K562 (cell line): ENCODE results near the gene CD300LG.

Experiments
- CTCF ChIP-seq, 3 experiments: IDR thresholded peaks in 2 of 3; conservative IDR thresholded peaks in 1 of 3; 2 replicates each; pipeline ENCODE4 v1.5.1; 2011 to 2012; ENCODE audit warnings: low read length in 3 of 3, mild to moderate bottlenecking in 3 of 3, control low read depth in 2 of 3, improper control_type of control experiment in 1 of 3, inconsistent platforms in 1 of 3, low read depth in 1 of 3, mixed read lengths in 1 of 3, moderate library complexity in 1 of 3; ENCODE audit not compliant: insufficient read depth in 2 of 3
- FOXK2 ChIP-seq, 2 experiments: fragments of 450-650 bp; IDR thresholded peaks in 1 of 2; conservative IDR thresholded peaks in 1 of 2; 2 replicates each; pipeline ENCODE4 v1.6.1; 2016; ENCODE audit warnings: low read depth in 2 of 2, mild to moderate bottlenecking in 1 of 2
- HDAC2 ChIP-seq: fragments of 450-650 bp; IDR thresholded peaks from 2 replicates; pipeline ENCODE4 v1.6.1; 2016; ENCODE audit warnings: mild to moderate bottlenecking
- POLR2A ChIP-seq: fragments of 450-650 bp; conservative IDR thresholded peaks from 2 replicates; pipeline ENCODE4 v1.6.1; 2016
- POLR2AphosphoS5 ChIP-seq: IDR thresholded peaks from 2 replicates; pipeline ENCODE4 v1.6.1; 2011; ENCODE audit warnings: mild to moderate bottlenecking, low read depth, low read length, moderate library complexity; ENCODE audit not compliant: control insufficient read depth, insufficient read depth
- POLR2G ChIP-seq: fragments of 200-400 bp; formaldehyde crosslinking; IDR thresholded peaks from 2 replicates; pipeline ENCODE4 v1.6.1; 2017; ENCODE audit warnings: low read depth, mild to moderate bottlenecking, antibody characterized with exemption, low read length, moderate library complexity
- SIN3A ChIP-seq, 2 experiments: fragments of 150-350 bp in 1 of 2; IDR thresholded peaks; 2 replicates each; pipeline ENCODE4 v1.6.1; 2011 to 2016; ENCODE audit warnings: borderline replicate concordance in 2 of 2, low read depth in 2 of 2, low read length in 2 of 2, mild to moderate bottlenecking in 2 of 2, moderate library complexity in 2 of 2; ENCODE audit not compliant: control insufficient read depth in 1 of 2
- ZKSCAN8 ChIP-seq: fragments of 200-800 bp; sonication (Bioruptor generic); IDR thresholded peaks from 2 replicates; pipeline ENCODE4 v1.6.1; 2016; ENCODE audit warnings: missing genetic modification characterization, missing compliant biosample characterization

- TF ChIP-seq ZKSCAN8 (CRISPR knock-in tag) = no peak
- TF ChIP-seq CTCF (IDR thresholded peaks at IDR 0.05 in 2 of 3, conservative IDR thresholded peaks at IDR 0.05 in 1 of 3; ENCODE audit: insufficient read depth in 2 of 3, low read depth in 1 of 3, low read length in 3 of 3) = no peak
- no peak for TF ChIP-seq FOXK2 (conservative IDR thresholded peaks at IDR 0.05 in 1 of 2, IDR thresholded peaks at IDR 0.05 in 1 of 2; ENCODE audit: low read depth in 2 of 2)
- TF ChIP-seq POLR2A = no peak
- TF ChIP-seq HDAC2 = no peak
- TF ChIP-seq SIN3A (IDR thresholded peaks at IDR 0.05; ENCODE audit: borderline replicate concordance in 2 of 2, control insufficient read depth in 1 of 2, low read depth in 2 of 2, low read length in 2 of 2) = no peak
- no peak for TF ChIP-seq POLR2G
- no peak for TF ChIP-seq POLR2AphosphoS5
These were observed 41.9 kb upstream of the CD300LG start for GRCh38 chr17:43805117-43805516.
